Body of pancreas (tissue), 4 donors: ENCODE measurements around the gene HCRT.
"Not testable (repeated sequence)": the region's sequence is repeated elsewhere in the genome, so short reads cannot be mapped to it uniquely, and the experiment has no call there.

Experiments
- CTCF ChIP-seq, 7 experiments: fragments of 450-650 bp in 4 of 7; fragments of 200-600 bp in 3 of 7; sonication (generic) in 3 of 7; IDR thresholded peaks; one replicate each; pipeline ENCODE4 v1.5.1; 2016 to 2019; ENCODE audit warnings: antibody characterized with exemption in 7 of 7
- POLR2A ChIP-seq, 3 donors: fragments of 450-650 bp; IDR thresholded peaks; one replicate each; pipeline ENCODE4 v1.6.1; 2016; ENCODE audit warnings: antibody characterized with exemption in 3 of 3, mild to moderate bottlenecking in 2 of 3

DNA sequence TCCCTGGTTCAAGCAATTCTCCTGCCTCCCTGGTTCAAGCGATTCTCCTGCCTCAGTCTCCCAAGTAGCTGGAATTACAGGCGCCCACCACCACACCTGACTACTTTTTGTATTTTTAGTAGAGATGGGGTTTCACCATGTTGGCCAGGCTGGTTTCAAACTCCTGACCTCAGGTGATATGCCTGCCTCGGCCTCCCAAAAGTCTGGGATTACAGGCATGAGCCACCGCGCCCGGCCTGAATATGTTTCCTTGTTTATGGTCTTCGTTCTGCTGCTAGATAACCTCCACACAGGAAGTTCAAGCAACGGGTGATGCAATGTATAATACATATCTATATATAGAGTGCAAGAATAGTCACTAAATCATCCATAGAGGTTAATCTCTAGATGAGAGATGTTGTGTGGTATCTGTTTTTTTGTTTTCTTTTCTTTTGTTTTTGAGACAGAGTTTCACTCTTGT is 20.9 kb upstream of the HCRT start:
- TF ChIP-seq POLR2A, CTCF (IDR thresholded peaks at IDR 0.05): not testable (repeated sequence)
